HepG2 (cell line): ENCODE measurements around the gene PFN1. TPM values are rescaled to one million over a fixed set of nuclear protein-coding genes. Genes with fewer than 3 reads are reported as not detected.

Experiments used
- CENPX ChIP-seq: sonication (generic); formaldehyde crosslinking; IDR thresholded peaks from 2 replicates; pipeline ENCODE4 v1.9.0; 2021; ENCODE audit warnings: mild to moderate bottlenecking, missing genetic modification reagents, moderate library complexity
- HNRNPL ChIP-seq: fragments of 200-400 bp; formaldehyde crosslinking; IDR thresholded peaks from 2 replicates; pipeline ENCODE4 v1.6.1; 2017; ENCODE audit warnings: mild to moderate bottlenecking, low read depth, low read length
- KLF15 ChIP-seq: sonication (generic); formaldehyde crosslinking; IDR thresholded peaks from 2 replicates; pipeline ENCODE4 v1.8.1; 2023; ENCODE audit warnings: borderline replicate concordance, mild to moderate bottlenecking, inconsistent platforms, missing genetic modification reagents, mixed read lengths
- PAWR ChIP-seq: sonication (generic); formaldehyde crosslinking; IDR thresholded peaks from 2 replicates; pipeline ENCODE4 v1.4.0; 2020; ENCODE audit warnings: missing genetic modification reagents, mild to moderate bottlenecking, borderline replicate concordance
- SRY ChIP-seq: sonication (generic); formaldehyde crosslinking; IDR thresholded peaks from 2 replicates; pipeline ENCODE4 v1.8.0; 2022; ENCODE audit warnings: mild to moderate bottlenecking, missing genetic modification reagents
- ZFAT ChIP-seq: sonication (generic); formaldehyde crosslinking; conservative IDR thresholded peaks from 2 replicates; pipeline ENCODE4 v1.8.1; 2023; ENCODE audit warnings: missing genetic modification reagents, inconsistent platforms
- ZKSCAN8 ChIP-seq: IDR thresholded peaks from 2 replicates; pipeline ENCODE4 v1.6.1; 2016; ENCODE audit warnings: borderline replicate concordance, missing genetic modification reagents, missing compliant biosample characterization
- ZNF180 ChIP-seq: sonication (generic); formaldehyde crosslinking; IDR thresholded peaks from 2 replicates; pipeline ENCODE4 v1.4.0; 2020; ENCODE audit warnings: low read depth, missing genetic modification reagents, borderline replicate concordance
- ZNF335 ChIP-seq: sonication (generic); formaldehyde crosslinking; IDR thresholded peaks from 2 replicates; pipeline ENCODE4 v1.4.0; 2020; ENCODE audit warnings: missing genetic modification reagents
- ZNF337 ChIP-seq: sonication (generic); formaldehyde crosslinking; IDR thresholded peaks from 2 replicates; pipeline ENCODE4 v1.5.1; 2020; ENCODE audit warnings: missing genetic modification reagents, low read depth, mild to moderate bottlenecking, borderline replicate concordance
- ZNF598 ChIP-seq: sonication (generic); formaldehyde crosslinking; IDR thresholded peaks from 2 replicates; pipeline ENCODE4 v1.5.1; 2020; ENCODE audit warnings: mild to moderate bottlenecking, missing genetic modification reagents, borderline replicate concordance
- ZNF660 ChIP-seq: sonication (generic); formaldehyde crosslinking; IDR thresholded peaks from 2 replicates; pipeline ENCODE4 v1.5.1; 2020; ENCODE audit warnings: mild to moderate bottlenecking, low read depth, missing genetic modification reagents, borderline replicate concordance
- polyA plus RNA-seq, 8 experiments: library from polyadenylated mRNA; depleted of rRNA in 3 of 8; stranded (reverse) in 7 of 8; unstranded in 1 of 8; fragments of >200 nt; fragmentation: Illumina TruSeq in 4 of 8; extraction: Trizol in 4 of 8; gene quantifications; 2 replicates each; pipeline versions ENCODE4 v1.2.1 to v1.2.3, GENCODE V29; 2011 to 2016; ENCODE audit warnings: low read depth in 4 of 8, missing spikeins in 1 of 8, mixed read lengths in 1 of 8; ENCODE audit not compliant: insufficient read depth in 1 of 8
- total RNA-seq, 5 experiments: library from RNA; depleted of rRNA; stranded (reverse); fragments of >200 nt; fragmentation: Illumina TruSeq; extraction: Trizol; gene quantifications; 2 replicates each; pipeline ENCODE4 v1.2.3, GENCODE V29; 2016; ENCODE audit warnings: low read depth in 1 of 5
- TF ChIP-seq, protein P1 (sequence below): sonication (generic); formaldehyde crosslinking; IDR thresholded peaks from 2 replicates; pipeline ENCODE4 v1.5.0; 2020; ENCODE audit warnings: mild to moderate bottlenecking, missing genetic modification reagents, borderline replicate concordance
- TF ChIP-seq, protein P2 (sequence below): sonication (generic); formaldehyde crosslinking; IDR thresholded peaks from 2 replicates; pipeline ENCODE4 v1.9.0; 2021; ENCODE audit warnings: missing genetic modification reagents, borderline replicate concordance
- TF ChIP-seq, protein P3 (sequence below): sonication (generic); formaldehyde crosslinking; IDR thresholded peaks from 2 replicates; pipeline ENCODE4 v1.9.0; 2021; ENCODE audit warnings: missing genetic modification reagents, borderline replicate concordance
- TF ChIP-seq, protein P4 (sequence below): sonication (generic); formaldehyde crosslinking; IDR thresholded peaks from 2 replicates; pipeline ENCODE4 v1.8.0; 2022; ENCODE audit warnings: missing genetic modification reagents, low read depth, mild to moderate bottlenecking, borderline replicate concordance

Gene PFN1
- total and polyA plus RNA-seq, 2 of the 13 experiments (the other 11 are each of a cell fraction or from before 2014, with no cell fraction given) = 494 to 613 TPM

DNA sequence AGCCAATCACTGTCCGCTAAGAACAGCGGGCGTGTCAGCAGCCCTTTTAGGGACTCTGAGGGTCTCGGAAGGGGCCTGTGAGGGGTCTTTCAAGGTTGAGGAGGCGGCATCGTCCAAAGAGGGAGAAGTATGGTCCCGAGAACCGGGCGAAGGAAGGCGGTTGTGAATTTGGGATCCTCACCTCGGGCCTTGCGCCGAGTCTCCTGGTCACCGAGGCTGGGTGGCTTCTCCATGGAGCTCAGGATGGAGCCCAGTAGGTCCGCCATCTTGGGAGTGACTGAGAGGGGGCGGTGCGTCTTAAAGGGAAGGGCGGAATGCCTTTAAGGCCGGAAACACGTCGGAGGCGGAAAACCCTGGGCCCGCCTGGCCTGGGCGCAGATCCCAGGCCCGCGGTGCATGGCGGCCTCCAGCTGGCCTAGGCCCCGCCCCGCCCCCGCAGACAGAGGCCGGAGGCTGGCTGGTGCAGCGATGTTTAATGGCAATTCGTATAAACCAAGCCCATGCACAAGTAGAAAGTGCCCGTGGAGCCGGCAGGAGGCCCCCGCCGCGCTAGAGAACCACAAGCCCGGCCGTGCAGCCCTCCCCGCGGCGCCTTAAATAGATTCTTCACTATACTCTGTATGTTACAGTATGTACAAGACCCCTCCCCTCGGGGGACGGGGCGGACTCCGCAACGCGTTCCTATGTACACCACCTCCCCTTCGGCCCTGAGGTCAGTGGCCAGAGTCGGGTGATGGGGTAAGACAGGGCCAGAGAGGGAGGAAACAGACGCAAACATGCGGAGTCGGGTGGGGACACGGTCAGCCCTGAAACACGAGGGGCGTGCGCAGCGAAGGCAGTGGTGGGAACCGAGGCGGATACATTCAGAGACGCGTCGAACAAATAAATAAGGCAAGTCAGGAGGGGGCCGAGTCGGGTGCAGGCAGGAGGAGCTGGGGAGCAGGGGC is 19.5 kb upstream of the PFN1 start, which contains the start of gene SPAG7 (continued):
- TF ChIP-seq ZFAT (CRISPR knock-in tag) (no peak), ZNF337 (CRISPR knock-in tag) (peak; percentile 71; the same call in 1 of the 2 replicates), ZNF660 (CRISPR knock-in tag) (no peak), ZNF598 (CRISPR knock-in tag) (no peak), HNRNPL (peak; percentile 63; the same call in 1 of the 2 replicates), KLF15 (CRISPR knock-in tag) (no peak), PAWR (CRISPR knock-in tag) (no peak), ZNF335 (CRISPR knock-in tag) (peak; percentile 58), CENPX (no peak), SRY (CRISPR knock-in tag) (peak; percentile 77; the same call in 1 of the 2 replicates), ZKSCAN8 (no peak), ZNF180 (no peak)
- TF ChIP-seq, protein P1, sequence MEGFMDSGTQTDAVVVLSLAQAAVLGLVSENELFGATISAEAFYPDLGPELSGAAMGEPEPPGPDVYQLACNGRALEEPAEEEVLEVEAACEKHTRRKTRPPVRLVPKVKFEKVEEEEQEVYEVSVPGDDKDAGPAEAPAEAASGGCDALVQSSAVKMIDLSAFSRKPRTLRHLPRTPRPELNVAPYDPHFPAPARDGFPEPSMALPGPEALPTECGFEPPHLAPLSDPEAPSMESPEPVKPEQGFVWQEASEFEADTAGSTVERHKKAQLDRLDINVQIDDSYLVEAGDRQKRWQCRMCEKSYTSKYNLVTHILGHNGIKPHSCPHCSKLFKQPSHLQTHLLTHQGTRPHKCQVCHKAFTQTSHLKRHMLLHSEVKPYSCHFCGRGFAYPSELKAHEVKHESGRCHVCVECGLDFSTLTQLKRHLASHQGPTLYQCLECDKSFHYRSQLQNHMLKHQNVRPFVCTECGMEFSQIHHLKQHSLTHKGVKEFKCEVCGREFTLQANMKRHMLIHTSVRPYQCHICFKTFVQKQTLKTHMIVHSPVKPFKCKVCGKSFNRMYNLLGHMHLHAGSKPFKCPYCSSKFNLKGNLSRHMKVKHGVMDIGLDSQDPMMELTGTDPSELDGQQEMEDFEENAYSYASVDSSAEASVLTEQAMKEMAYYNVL (CRISPR knock-in tag) = 0 out of 2 replicates have a peak, but pooled peaks have one; percentile 6
- TF ChIP-seq, protein P2, sequence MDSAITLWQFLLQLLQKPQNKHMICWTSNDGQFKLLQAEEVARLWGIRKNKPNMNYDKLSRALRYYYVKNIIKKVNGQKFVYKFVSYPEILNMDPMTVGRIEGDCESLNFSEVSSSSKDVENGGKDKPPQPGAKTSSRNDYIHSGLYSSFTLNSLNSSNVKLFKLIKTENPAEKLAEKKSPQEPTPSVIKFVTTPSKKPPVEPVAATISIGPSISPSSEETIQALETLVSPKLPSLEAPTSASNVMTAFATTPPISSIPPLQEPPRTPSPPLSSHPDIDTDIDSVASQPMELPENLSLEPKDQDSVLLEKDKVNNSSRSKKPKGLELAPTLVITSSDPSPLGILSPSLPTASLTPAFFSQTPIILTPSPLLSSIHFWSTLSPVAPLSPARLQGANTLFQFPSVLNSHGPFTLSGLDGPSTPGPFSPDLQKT (CRISPR knock-in tag) = peak; percentile 25; the same call in 1 of the 2 replicates
- TF ChIP-seq, protein P3, sequence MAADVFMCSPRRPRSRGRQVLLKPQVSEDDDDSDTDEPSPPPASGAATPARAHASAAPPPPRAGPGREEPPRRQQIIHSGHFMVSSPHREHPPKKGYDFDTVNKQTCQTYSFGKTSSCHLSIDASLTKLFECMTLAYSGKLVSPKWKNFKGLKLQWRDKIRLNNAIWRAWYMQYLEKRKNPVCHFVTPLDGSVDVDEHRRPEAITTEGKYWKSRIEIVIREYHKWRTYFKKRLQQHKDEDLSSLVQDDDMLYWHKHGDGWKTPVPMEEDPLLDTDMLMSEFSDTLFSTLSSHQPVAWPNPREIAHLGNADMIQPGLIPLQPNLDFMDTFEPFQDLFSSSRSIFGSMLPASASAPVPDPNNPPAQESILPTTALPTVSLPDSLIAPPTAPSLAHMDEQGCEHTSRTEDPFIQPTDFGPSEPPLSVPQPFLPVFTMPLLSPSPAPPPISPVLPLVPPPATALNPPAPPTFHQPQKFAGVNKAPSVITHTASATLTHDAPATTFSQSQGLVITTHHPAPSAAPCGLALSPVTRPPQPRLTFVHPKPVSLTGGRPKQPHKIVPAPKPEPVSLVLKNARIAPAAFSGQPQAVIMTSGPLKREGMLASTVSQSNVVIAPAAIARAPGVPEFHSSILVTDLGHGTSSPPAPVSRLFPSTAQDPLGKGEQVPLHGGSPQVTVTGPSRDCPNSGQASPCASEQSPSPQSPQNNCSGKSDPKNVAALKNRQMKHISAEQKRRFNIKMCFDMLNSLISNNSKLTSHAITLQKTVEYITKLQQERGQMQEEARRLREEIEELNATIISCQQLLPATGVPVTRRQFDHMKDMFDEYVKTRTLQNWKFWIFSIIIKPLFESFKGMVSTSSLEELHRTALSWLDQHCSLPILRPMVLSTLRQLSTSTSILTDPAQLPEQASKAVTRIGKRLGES (CRISPR knock-in tag) = no peak
- TF ChIP-seq, protein P4, sequence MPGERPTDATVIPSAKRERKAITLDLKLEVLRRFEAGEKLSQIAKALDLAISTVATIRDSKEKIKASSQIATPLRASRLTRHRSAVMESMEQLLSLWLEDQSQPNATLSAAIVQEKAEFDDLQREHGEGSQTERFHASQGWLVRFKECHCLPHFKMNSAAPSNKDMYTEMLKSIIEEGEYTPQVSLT (CRISPR knock-in tag) = no peak
